Gastroesophageal sphincter (tissue), 4 donors: ENCODE results near the gene MRPS18A. TPM values are rescaled to one million over a fixed set of nuclear protein-coding genes. Genes with fewer than 3 reads are reported as not detected.

Experiments used
- ATAC-seq: fragments of 150-250 bp; one replicate; pipeline ENCODE4 v1.9.1; 2016; ENCODE audit warnings: mild to moderate bottlenecking, moderate library complexity
- H3K27ac ChIP-seq, 4 donors: fragments of 200-600 bp; sonication (generic) in 3 of 4; 1 replicate in 3 of 4; 2 replicates in 1 of 4; pipeline ENCODE4 v1.5.1; 2016 to 2019
- H3K27me3 ChIP-seq: fragments of 200-600 bp; sonication (generic); one replicate; pipeline ENCODE4 v1.5.1; 2019
- H3K36me3 ChIP-seq, 2 donors: fragments of 200-600 bp; sonication (generic); one replicate each; pipeline ENCODE4 v1.5.1; 2019; ENCODE audit warnings: control low read depth in 1 of 2
- H3K4me1 ChIP-seq, 3 donors: fragments of 200-600 bp; sonication (generic); 1 replicate in 2 of 3; 2 replicates in 1 of 3; pipeline ENCODE4 v1.5.1; 2016 to 2019; ENCODE audit warnings: control low read depth in 2 of 3
- H3K4me3 ChIP-seq, 2 donors: fragments of 200-600 bp; sonication (generic); one replicate each; pipeline ENCODE4 v1.5.1; 2019; ENCODE audit warnings: mild to moderate bottlenecking in 1 of 2, moderate library complexity in 1 of 2
- H3K9me3 ChIP-seq, 3 donors: fragments of 200-600 bp; sonication (generic); one replicate each; pipeline ENCODE4 v1.5.1; 2017 to 2019; ENCODE audit warnings: control low read depth in 2 of 3
- EP300 ChIP-seq: sonication (generic); formaldehyde crosslinking; IDR thresholded peaks from one replicate; pipeline ENCODE4 v1.6.1; 2017; ENCODE audit warnings: antibody characterized with exemption, mild to moderate bottlenecking
- POLR2A ChIP-seq, 2 donors: fragments of 450-650 bp; IDR thresholded peaks; one replicate each; pipeline ENCODE4 v1.6.1; 2017; ENCODE audit warnings: antibody characterized with exemption in 2 of 2, mild to moderate bottlenecking in 2 of 2, moderate library complexity in 1 of 2
- POLR2AphosphoS5 ChIP-seq: sonication (generic); formaldehyde crosslinking; IDR thresholded peaks from one replicate; pipeline ENCODE4 v1.6.1; 2017; ENCODE audit warnings: antibody characterized with exemption
- WGBS, 2 donors: methylation state at CpG; one replicate each; pipeline ENCODE4 v1.1.5; 2018; ENCODE audit warnings: low coverage in 1 of 2; 5-methylcytosine and 5-hydroxymethylcytosine counted together
- total RNA-seq, 4 donors: library from RNA; depleted of rRNA; stranded (reverse); fragments of >200 nt; gene quantifications; one replicate each; pipeline ENCODE4 v1.1.0, GENCODE V29; 2016
- TF ChIP-seq, protein P1 (sequence below), 4 experiments: fragments of 200-600 bp in 2 of 4; fragments of 450-650 bp in 2 of 4; sonication (generic) in 1 of 4; IDR thresholded peaks; one replicate each; pipeline ENCODE4 v1.5.1; 2017 to 2019; ENCODE audit warnings: antibody characterized with exemption in 4 of 4, mild to moderate bottlenecking in 2 of 4, moderate library complexity in 2 of 4

Gene MRPS18A
- total RNA-seq, 4 donors from 2014 or later = 36.3 to 47.3 (median 38.6) TPM

DNA sequence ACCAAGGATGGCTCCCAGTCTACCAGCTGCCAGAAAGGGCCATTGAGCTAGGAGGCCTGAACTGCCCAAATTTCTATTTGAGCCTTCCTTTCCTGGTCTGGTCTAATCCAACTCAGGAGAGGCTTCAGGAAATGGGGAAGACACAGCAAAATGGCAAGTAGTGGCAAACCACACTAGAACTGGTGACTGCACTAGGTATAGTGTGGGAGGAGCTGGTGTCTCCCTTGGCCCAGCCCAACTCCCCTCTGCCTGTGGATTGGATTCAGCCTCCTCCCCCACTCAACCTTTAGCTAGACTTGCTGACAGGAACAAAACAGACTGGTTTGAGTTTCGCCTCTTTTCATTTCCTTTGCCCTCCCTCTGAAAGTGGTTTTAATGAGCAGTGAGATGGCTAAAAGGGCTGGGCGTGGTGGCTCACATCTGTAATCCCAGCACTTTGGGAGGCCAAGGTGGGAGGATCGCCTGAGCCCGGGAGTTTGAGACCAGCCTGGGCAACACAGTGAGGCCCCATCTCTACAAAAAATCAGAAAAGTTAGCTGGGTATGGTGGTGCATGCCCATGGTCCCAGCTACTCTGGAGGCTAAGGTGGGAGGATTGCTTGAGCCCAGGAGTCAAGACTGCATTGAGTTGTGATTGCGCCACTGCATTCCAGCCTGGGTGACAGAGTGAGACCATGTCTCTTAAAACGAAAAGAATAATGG is 17.5 kb downstream of the MRPS18A start:
- no peak overlapping the region for H3K4me3 ChIP-seq
- H3K9me3 ChIP-seq = no peaks in the 10 kb centered on the region
- 60 to 80% methylated on average over 2 to 5 of the region's 6 CpGs for WGBS, 2 donors
- no peak for ATAC-seq
- peaks cover 0 to 48% of the 10 kb centered on the region in 2 donors for H3K36me3 ChIP-seq
- no peaks in the 10 kb centered on the region for H3K27me3 ChIP-seq
- TF ChIP-seq POLR2AphosphoS5 = no peak
- TF ChIP-seq POLR2A (IDR thresholded peaks at IDR 0.05) = no peak
- TF ChIP-seq, protein P1, sequence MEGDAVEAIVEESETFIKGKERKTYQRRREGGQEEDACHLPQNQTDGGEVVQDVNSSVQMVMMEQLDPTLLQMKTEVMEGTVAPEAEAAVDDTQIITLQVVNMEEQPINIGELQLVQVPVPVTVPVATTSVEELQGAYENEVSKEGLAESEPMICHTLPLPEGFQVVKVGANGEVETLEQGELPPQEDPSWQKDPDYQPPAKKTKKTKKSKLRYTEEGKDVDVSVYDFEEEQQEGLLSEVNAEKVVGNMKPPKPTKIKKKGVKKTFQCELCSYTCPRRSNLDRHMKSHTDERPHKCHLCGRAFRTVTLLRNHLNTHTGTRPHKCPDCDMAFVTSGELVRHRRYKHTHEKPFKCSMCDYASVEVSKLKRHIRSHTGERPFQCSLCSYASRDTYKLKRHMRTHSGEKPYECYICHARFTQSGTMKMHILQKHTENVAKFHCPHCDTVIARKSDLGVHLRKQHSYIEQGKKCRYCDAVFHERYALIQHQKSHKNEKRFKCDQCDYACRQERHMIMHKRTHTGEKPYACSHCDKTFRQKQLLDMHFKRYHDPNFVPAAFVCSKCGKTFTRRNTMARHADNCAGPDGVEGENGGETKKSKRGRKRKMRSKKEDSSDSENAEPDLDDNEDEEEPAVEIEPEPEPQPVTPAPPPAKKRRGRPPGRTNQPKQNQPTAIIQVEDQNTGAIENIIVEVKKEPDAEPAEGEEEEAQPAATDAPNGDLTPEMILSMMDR (IDR thresholded peaks at IDR 0.05) = no peak
- TF ChIP-seq EP300 = no peak
- H3K27ac ChIP-seq = peak overlapping the region in 3 of 4 donors; percentile 43 to 54 (median 48)
- H3K4me1 ChIP-seq = peaks cover 0 to 65% (median 27%) of the 10 kb centered on the region in 3 donors

DNA sequence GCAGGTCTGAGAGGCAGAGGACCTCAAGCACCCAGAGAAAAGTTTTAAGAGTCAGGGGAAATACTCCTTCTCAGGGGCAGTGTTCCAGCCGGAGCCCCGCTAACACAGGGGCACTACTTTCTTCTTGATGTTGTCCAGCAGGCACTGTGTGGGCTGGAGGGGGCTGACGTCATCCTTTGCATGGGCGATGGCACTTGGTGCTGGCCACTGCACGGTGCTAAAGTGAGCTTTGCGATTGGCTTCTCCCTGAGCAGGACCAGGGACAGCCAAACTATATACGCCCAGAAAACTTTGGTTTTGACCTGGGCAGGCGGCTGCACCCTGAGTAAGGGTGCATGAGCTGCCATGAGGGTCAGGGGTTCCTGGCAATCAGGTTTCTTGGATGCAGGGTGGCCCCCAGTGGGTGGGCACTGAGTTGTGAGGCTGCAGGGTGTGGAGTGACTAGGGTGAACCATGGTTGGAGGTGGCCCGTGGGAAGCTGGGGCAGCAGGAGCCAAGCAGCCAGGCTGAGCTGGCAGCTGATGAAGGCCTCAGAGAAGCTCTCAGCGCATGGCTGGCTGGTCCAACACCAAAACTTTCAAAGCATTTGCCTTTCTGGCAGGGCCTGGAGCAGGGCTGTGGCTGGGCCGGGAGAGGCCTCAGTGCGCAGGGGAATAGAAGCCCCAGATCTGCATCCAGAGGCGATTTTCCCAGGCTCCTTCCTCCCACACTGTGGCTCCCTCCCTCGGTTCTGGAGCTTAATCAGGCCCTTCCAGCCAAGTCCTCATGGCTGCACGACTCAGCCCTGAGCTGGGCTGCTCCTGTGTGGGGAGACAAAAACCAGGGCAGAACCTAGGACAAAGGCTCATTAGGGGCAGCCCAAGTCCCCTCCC is 18.3 kb downstream of the MRPS18A start:
- Histone ChIP-seq H3K27ac (peak overlapping the region in 3 of 4 donors; percentile 43 to 54 (median 48)), H3K27me3 (no peaks in the 10 kb centered on the region), H3K36me3 (peaks cover 0 to 41% of the 10 kb centered on the region in 2 donors), H3K9me3 (no peaks in the 10 kb centered on the region), H3K4me1 (peaks cover 0 to 65% (median 27%) of the 10 kb centered on the region in 3 donors), H3K4me3 (no peak overlapping the region)
- no peak for TF ChIP-seq POLR2AphosphoS5
- no peak for TF ChIP-seq POLR2A (IDR thresholded peaks at IDR 0.05)
- TF ChIP-seq EP300 = no peak
- TF ChIP-seq, protein P1 (IDR thresholded peaks at IDR 0.05) = no peak
- 23% methylated on average over 4 of the region's 15 CpGs; no CpG with 5 or more reads in 1 of the 2 donors for whole genome bisulfite sequencing, 2 donors
- ATAC-seq = peak; percentile 59

DNA sequence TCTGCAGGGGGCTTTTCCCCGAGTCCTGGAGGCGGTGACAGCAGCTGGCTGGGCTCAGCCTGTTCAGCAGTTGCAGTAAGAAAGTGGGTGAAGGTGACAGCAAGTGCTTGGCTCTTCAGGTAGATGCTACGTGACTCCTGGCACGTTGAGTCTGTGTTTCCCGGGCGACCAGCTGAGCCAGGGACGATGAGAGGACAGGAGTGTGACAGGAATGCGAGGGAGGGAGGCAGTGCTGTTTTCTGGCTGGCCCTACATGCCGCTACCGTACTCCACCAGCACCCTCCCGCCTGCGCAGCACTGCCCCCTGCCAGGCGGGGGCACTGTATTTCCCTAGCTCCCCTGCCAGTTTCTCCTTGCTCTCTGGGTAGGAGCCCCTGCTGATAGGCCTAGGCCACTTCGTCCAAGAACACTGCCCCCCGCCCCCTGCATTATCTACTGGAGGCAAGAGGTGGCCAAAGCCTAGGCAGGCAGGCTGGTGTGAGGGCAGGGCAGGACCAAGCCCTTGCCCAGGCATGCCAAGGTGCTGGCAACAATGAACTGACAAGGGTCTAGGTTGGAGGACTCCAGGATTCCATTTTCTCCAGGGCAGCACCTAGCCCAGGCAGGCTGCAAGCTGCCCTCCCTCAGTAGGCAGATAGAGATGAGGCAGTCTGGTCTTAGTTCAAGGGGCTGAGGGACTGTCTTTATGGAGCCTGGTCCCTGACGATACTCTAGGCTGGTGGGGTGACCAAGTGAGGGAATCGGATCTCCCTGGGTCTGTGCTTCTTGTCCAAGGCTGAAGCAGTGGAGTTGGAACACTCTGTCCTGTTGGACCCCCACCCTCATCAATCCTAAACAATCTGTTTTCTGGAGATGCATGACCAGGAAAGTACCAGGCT is 19.2 kb downstream of the MRPS18A start:
- Histone ChIP-seq H3K4me1 (peaks cover 0 to 64% (median 27%) of the 10 kb centered on the region in 3 donors), H3K27ac (peak overlapping the region in 3 of 4 donors; percentile 43 to 54 (median 48)), H3K36me3 (peaks cover 0 to 32% of the 10 kb centered on the region in 2 donors), H3K4me3 (no peak overlapping the region), H3K9me3 (no peaks in the 10 kb centered on the region), H3K27me3 (no peaks in the 10 kb centered on the region)
- no peak for TF ChIP-seq EP300
- TF ChIP-seq, protein P1 (IDR thresholded peaks at IDR 0.05) = peak in 3 of 4 experiments; percentile 27 to 63 (median 37)
- WGBS, 2 donors = 4% methylated on average over 4 of the region's 17 CpGs; no CpG with 5 or more reads in 1 of the 2 donors
- ATAC-seq = peak; percentile 32

DNA sequence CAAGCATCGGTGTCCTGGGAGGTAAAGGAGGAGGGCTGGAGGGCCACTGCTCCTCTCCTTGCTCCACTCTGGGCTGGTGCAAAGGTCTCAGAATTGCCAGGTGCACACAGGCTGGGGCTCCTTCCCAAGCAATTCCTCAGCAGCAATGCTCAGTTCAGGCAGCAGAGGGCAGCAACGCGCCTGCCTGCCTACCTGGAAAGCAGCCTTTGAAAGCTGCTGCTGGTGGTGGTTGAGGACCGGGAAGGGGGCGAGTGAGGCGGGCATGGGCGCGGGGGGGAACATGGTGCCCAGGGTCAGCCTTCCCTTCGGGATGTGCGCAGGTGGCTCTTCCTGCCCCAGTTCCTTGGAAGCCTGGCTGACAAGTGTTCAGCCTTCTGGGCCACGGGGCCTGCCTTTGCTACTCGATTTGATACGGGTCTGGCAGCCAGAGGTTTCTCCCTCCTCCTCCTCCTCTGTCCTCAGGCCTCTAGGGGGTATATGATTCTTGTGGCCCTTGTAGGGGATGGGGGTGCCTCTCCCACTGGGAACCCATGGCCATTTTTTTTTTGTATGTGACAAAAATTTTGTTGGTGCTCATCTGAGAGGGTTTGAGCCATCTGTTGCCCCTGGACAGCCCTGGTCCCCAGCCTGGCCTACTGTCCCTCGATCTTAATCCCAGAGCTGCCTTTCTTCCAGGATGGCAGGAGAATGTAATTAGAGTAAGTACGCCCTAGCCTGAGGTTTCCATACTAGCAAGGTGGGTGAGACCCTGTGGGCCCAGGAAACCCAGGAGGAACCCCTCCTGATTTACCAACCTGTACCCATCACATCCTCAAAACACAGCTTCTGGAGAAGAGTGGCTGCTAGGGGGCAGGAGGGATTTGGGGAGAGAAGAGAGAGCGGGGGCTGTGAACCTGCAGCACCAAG is 20.1 kb downstream of the MRPS18A start:
- Histone ChIP-seq H3K36me3 (peaks cover 0 to 25% of the 10 kb centered on the region in 2 donors), H3K27me3 (no peaks in the 10 kb centered on the region), H3K4me3 (no peak overlapping the region), H3K9me3 (no peaks in the 10 kb centered on the region), H3K27ac (peak overlapping the region in 1 of 4 donors; percentile 48), H3K4me1 (peaks cover 0 to 55% (median 27%) of the 10 kb centered on the region in 3 donors)
- ATAC-seq = peak; percentile 59
- 0 to 15% methylated on average over 2 to 4 of the region's 16 CpGs for WGBS, 2 donors
- TF ChIP-seq POLR2AphosphoS5 (peak; percentile 27), EP300 (no peak), POLR2A (IDR thresholded peaks at IDR 0.05) (no peak)
- TF ChIP-seq, protein P1 (IDR thresholded peaks at IDR 0.05) = peak in 3 of 4 experiments; percentile 88 to 99 (median 93)
